Mucosa of descending colon (tissue), 3 donors: ENCODE measurements around the gene VWA3A. TPM values are rescaled to one million over a fixed set of nuclear protein-coding genes. Genes with fewer than 3 reads are reported as not detected.
"Not testable (repeated sequence)": the region's sequence is repeated elsewhere in the genome, so short reads cannot be mapped to it uniquely, and the experiment has no call there.

Source experiments
- ATAC-seq: fragments of 200-7000 bp; cut with Tn5 transposase; one replicate; pipeline ENCODE4 v1.9.1; 2020; ENCODE audit warnings: mild to moderate bottlenecking, moderate library complexity
- DNase-seq, 3 donors: peaks; one replicate each; pipeline ENCODE4 v3.0.0-alpha.2; 2020
- H3K36me3 ChIP-seq: fragments of 200-600 bp; one replicate; pipeline ENCODE4 v1.8.0; 2021; ENCODE audit warnings: low read depth, mild to moderate bottlenecking
- H3K4me1 ChIP-seq: fragments of 200-600 bp; one replicate; pipeline ENCODE4 v1.8.0; 2021; ENCODE audit warnings: low read depth, mild to moderate bottlenecking
- H3K4me3 ChIP-seq: fragments of 200-600 bp; one replicate; pipeline ENCODE4 v1.8.0; 2021; ENCODE audit warnings: mild to moderate bottlenecking
- H3K9me3 ChIP-seq: fragments of 200-600 bp; one replicate; pipeline ENCODE4 v1.8.0; 2021; ENCODE audit warnings: mild to moderate bottlenecking
- intact Hi-C, 2 donors: fragments of 100-400 bp; cut with DNase I in 1 of 2; cut with micrococcal nuclease in 1 of 2; formaldehyde crosslinking; loops; one replicate each; pipeline versions ENCODE4 v1.11.0 to v1.11.1; 2022; cut with DNase I, micrococcal nuclease
- total RNA-seq, 3 donors: library from RNA; stranded (reverse); fragmentation: NEBNext Ultra II Directional in 2 of 3; extraction: Animal tissue kit (Norgen Biotek cat#: 25700) in 2 of 3; gene quantifications; one replicate each; pipeline versions ENCODE4 v1.2.1 to v1.2.4, GENCODE V29; 2021 to 2023
- TF ChIP-seq, protein P1 (sequence below): fragments of 200-600 bp; IDR thresholded peaks from one replicate; pipeline ENCODE4 v1.8.0; 2022; ENCODE audit warnings: antibody characterized with exemption, mild to moderate bottlenecking
- donor health status: DM: no; HTN: no; CAD: no; lungs with moderate emphysema.
- donor health status: DM: no; HTN: no; CAD: no.
- donor health status: DM: no; HTN: yes; CAD: no.

VWA3A gene
- total RNA-seq, 3 donors from 2014 or later: 0.44 to 0.46 TPM; not detected in 1

DNA sequence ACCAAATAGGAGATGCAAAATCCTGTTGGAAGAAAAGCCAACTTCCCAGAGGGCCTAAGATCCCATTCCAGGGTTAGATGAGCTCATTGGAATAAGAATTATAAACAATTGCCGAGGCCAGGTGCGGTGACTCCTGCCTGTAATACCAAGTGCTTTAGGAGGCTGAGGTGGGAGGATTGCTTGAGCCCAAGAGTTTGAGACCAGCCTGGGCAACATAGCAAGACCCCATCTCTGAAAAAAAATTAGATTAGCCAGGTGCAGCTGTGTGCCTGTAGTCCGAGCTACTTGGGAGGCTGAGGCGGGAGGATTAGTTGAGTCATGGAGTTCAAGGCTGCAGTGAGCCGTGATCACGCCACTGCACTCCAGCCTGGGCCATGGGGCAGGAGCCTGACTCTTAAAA is 52.2 kb downstream of the VWA3A start:
- intact Hi-C loops: no loop called here
- TF ChIP-seq, protein P1, sequence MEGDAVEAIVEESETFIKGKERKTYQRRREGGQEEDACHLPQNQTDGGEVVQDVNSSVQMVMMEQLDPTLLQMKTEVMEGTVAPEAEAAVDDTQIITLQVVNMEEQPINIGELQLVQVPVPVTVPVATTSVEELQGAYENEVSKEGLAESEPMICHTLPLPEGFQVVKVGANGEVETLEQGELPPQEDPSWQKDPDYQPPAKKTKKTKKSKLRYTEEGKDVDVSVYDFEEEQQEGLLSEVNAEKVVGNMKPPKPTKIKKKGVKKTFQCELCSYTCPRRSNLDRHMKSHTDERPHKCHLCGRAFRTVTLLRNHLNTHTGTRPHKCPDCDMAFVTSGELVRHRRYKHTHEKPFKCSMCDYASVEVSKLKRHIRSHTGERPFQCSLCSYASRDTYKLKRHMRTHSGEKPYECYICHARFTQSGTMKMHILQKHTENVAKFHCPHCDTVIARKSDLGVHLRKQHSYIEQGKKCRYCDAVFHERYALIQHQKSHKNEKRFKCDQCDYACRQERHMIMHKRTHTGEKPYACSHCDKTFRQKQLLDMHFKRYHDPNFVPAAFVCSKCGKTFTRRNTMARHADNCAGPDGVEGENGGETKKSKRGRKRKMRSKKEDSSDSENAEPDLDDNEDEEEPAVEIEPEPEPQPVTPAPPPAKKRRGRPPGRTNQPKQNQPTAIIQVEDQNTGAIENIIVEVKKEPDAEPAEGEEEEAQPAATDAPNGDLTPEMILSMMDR: no peak
- DNase-seq: no peak
- no peaks in the 10 kb centered on the region for H3K9me3 ChIP-seq
- no peak for ATAC-seq
- no peaks in the 10 kb centered on the region for H3K36me3 ChIP-seq
- no peak overlapping the region for H3K4me3 ChIP-seq
- no peaks in the 10 kb centered on the region for H3K4me1 ChIP-seq

GRCh38 chr16:22147853-22148252 is 55.5 kb downstream of the VWA3A start:
- Histone ChIP-seq H3K9me3 (no peaks in the 10 kb centered on the region), H3K4me3 (no peak overlapping the region), H3K4me1 (no peaks in the 10 kb centered on the region), H3K36me3 (no peaks in the 10 kb centered on the region)
- intact Hi-C loops: no loop called here
- TF ChIP-seq, protein P1: no peak
- ATAC-seq (no peak), DNase-seq (no peak)

DNA sequence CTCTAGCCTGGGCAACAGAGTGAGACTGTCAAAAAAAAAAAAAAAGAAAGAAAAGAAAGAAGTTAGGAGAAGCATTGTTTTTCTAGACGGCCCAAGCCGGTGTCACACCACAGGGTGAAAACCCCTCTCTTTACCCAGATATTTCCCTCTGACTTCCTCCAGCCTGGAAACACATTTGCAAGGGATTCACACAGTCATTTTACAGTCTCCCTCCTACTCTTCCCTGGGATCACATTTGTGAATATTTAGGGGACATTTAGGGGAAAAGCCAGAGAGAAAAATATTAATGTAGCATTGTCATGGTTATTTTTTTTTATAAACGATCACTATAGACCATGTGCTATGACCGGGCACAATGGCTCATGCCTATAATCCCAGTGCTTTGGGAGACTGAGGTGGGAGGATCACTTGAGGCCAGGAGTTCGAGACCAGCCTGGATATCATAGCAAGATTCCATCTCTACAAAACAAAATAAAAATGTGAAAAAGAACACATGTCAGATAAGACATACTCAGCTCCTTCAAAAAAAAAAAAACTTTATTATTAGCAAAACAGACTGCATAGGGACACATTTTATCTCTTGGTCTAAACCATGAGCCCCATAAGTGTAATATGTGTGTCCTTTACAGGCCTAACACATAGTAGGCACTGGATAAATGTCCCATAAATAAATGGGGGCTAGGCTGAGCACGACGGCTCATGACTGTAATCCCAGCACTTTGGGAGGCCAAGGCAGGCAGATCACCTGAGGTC is 59.1 kb downstream of the VWA3A start:
- no peak for DNase-seq
- TF ChIP-seq, protein P1: no peak
- H3K9me3 ChIP-seq: no peaks in the 10 kb centered on the region
- no peak overlapping the region for H3K4me3 ChIP-seq
- ATAC-seq: no peak
- no peaks in the 10 kb centered on the region for H3K4me1 ChIP-seq
- intact Hi-C loops: no loop called here
- H3K36me3 ChIP-seq: no peaks in the 10 kb centered on the region

DNA sequence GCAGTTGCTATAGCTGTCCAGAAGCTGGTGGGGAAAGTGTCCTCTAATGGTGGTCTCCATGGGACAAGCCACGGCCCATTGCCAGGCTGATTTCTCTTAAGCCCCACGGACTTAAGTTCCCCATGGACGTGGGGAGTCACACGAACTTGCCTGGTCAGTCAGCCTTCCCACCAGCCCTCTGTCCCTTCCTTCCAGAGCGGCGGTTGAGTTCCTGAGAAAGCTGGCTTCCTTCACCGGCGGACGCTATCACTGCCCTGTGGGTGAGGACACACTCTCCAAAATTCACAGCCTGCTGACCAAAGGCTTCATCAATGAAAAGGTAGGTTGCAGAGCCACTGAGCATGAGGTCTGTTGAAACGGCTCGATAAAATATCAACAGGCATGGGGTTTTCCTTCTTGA is 60.0 kb downstream of the VWA3A start:
- TF ChIP-seq, protein P1: no peak
- Histone ChIP-seq H3K9me3 (no peaks in the 10 kb centered on the region), H3K4me1 (no peaks in the 10 kb centered on the region), H3K4me3 (no peak overlapping the region), H3K36me3 (no peaks in the 10 kb centered on the region)
- no peak for DNase-seq
- intact Hi-C loops: no loop called here
- no peak for ATAC-seq

- DNase-seq, ATAC-seq, intact Hi-C loops: not testable (repeated sequence)
Measured at GRCh38 chr16:22153078-22153477, 60.7 kb downstream of the VWA3A start.

GRCh38 chr16:22161401-22161800 is 69.1 kb downstream of the VWA3A start:
- H3K4me1 ChIP-seq: peaks cover 8% of the 10 kb centered on the region
- ATAC-seq (no peak), DNase-seq (no peak)
- no peaks in the 10 kb centered on the region for H3K9me3 ChIP-seq
- H3K36me3 ChIP-seq: no peaks in the 10 kb centered on the region
- TF ChIP-seq, protein P1: no peak
- intact Hi-C loops: loop anchor here in 1 of 2 donors (10.0 kb wide), 1 partner anchor 57 kb away; no protein-coding TSS in a partner anchor
- H3K4me3 ChIP-seq: no peak overlapping the region

More at GRCh38 chr16:22153078-22153477, 60.7 kb downstream of the VWA3A start:
- not testable (repeated sequence) for H3K9me3 ChIP-seq, H3K36me3 ChIP-seq, H3K4me3 ChIP-seq, H3K4me1 ChIP-seq
